ENCODE data around the gene TMEM196.

- TF ChIP-seq CTCF (IDR thresholded peaks at IDR 0.05) (no peak), POLR2A (IDR thresholded peaks at IDR 0.05) (no peak), POLR2AphosphoS5 (IDR thresholded peaks at IDR 0.05) (no peak), EP300 (IDR thresholded peaks at IDR 0.05) (no peak)
Observed at GRCh38 chr7:19772306-19772705, 1.1 kb downstream of the TMEM196 start.

All from upper lobe of left lung (tissue), 4 donors.